HG03159 (cell line): ENCODE data around the gene MTUS2.

ENCODE experiments used
- ATAC-seq: cut with Tn5 transposase; IDR thresholded peaks from one replicate; pipeline ENCODE4 v1.9.1; 2021; ENCODE audit warnings: mild to moderate bottlenecking, moderate library complexity; ENCODE audit not compliant: unreplicated experiment

The MTUS2 gene

DNA sequence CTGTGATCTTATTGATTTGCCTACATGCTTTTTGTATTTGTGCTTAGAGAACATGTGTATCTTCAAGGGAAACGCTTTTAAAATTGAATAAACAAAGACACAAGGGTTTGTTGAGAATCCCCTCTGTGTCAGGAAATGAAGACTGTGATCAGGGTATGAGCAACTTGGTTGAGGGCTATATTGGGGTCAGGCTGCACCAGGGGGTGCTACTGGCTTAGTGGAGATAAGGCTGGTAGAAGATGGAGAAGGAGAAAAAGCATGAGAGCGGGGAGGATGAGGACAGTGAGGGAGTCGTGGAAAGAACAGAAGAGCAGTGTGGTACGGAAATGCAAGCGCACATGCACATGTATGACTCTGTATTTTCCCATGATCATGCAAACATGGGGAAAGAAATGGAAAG is 201.6 kb downstream of the MTUS2 start:
- no peak for ATAC-seq

DNA sequence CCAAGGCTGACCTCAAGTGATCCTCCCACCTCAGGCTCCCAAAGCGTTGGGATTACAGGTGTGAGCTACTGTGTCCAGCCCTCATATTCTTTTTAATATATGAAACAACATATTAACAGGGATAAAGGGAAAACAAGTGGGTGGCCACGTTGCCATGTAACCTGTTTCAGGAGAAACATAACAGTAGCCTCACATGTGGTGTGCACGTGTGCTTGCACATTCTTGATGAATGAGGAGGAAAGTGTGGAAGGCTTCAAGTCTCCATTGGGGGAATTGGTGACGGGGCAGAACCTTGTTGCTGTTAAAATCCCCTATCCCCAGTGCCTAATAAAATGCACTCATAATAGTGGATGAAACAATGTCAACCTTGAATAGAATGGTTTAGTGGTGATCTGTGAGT is 202.3 kb downstream of the MTUS2 start:
- no peak for ATAC-seq

DNA sequence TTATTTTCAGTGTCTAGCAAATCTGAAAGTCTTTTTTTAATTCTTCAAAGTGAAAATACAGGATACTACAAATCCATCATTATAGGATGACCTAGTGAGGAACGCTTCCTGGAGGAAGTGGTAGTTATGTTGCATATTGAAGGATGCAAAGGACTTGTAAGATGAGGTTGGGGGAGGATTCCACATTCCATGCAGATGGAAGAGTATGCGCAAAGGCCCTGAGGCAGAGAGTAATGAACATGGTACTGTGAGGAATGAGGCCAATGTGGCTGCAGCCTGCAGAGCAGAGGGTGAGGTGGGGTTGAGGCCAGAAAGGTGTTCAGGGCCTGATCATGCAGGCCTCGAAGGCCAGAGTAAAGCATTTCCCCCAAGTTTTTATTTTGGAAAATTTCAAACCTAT is 202.8 kb downstream of the MTUS2 start:
- ATAC-seq, result no peak

DNA sequence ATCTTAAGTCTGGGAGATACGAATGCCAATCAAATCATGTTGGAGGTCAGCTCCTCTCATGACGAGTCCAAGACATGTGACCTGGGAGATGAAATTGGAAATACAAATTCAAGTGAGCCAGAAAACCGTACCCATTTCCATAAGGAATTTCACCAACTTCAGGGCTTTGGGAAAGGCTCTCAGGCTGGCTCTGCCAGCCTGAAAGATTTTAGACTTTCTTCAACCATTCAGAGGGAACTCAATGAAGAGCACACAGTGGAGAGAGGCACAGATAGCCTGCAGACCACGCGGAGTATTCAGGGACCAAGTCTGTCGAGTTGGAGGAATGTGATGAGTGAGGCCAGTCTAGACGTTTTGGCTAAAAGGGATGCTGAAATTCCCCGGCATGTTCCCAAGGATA is 204.6 kb downstream of the MTUS2 start:
- no peak for ATAC-seq

DNA sequence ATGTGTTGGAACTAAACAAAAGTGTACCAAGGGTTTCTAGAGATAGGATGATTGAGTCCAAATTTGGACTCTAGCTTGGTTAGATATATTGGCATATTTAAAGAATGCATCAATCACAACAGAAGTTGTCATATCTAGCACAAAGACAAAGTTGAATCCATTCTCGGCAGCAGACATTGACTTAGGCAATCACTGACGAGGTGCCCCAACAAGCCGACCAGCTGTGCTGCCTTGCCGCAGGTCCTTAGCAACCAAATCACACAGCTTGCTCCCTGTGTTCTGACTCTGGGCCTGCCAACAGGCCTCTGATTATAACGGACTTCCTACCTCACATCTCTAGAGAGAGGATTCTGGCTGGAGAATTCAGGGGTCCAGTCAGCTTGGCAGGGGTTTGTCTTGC is 208.7 kb downstream of the MTUS2 start:
- ATAC-seq, result no peak

DNA sequence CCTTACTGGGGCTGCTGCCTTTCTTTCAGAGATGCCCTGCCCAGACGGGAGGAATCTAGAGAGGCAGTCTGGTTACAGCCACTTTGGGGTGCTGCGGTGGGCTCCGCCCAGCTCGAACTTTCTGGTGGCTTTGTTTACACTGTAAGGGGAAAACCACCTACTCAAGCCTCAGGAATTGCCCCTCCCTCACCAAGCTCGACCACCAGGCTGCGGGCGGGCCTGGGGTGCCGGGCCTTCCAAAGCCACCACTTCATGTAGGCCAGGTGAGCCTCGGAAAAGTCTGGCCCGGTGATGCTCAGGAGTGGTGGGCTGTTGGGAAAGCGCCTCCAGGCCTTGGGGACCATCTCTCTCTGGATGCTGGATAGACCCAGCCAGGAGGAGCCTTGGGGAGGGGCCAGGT is 218.6 kb downstream of the MTUS2 start:
- ATAC-seq, result no peak

DNA sequence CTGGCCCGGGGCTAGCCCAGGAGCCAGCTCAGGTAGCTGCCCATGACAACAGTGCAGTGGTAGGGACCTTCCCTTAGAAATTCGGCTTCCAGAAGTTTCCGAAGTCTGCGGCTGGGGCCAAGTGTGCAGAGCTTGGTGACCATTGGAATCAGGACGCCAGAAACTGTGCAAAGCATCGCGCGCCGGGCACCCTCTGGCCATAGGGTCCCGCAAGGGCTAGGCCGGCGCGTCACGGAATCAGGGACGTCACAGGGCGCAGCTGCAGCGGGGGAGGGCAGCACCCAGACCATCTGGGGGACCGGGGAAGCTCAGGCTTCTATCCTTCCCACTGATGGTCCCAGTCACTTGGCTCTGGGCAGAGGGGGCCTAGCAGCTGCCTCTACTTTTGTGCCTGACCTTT is 219.1 kb downstream of the MTUS2 start:
- ATAC-seq, result no peak

DNA sequence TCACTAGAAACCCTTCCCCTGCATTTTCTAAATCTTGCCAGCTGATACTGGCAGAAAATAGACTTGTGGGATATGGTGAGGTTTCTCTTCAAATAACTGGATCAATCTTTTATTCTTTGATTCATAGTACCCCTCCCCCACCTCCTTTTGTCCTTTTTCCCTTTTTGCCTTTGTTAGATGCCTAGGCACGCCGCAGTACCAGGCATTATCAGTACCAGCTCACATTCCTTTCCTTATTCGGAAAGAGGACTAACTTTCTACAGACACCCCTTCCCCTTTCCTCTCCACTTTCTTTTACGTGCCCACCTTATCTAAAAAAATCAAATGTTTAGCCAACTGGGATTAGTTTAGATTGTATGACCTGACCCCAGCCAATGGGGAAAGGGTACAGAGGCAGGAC is 226.4 kb downstream of the MTUS2 start:
- no peak for ATAC-seq

DNA sequence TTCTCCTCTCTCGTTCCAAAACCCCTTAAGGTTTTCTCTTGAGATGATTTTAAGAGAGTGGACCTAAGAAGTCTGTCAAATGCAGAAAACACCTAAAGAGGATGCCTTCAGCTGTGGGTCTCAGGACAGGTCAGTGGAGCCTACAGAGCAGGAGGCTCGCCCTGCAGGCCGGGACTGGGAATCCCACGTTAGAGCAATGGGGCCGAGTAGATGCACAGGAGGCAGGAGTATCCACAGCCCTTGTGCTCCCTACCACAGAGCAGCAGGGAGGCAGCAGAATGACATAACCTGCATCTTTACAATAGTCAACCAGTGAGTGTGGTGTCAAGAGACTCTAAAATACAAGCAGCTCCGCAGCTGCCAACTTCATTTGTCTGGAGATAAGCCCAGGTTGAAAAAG is 229.4 kb downstream of the MTUS2 start:
- ATAC-seq, result no peak

DNA sequence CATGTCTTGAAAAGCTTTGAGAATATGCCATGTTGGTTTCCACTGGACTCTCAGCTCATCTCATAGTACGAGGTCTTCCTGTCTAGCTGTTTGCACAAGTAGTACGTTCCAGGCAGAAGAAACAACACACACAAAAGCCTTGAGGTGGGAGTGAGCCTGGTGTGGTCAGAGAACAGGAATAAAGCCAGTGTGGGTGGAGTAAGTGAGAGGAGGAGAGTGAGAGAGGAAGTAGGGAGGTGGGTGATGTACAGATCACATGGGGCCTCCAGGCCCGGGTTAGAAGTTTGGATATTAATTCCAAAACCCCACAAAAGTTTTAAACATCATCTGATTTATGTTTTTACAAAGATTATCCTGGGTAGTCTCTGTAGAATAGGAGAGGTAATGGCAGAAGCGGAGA is 230.6 kb downstream of the MTUS2 start:
- no peak for ATAC-seq

DNA sequence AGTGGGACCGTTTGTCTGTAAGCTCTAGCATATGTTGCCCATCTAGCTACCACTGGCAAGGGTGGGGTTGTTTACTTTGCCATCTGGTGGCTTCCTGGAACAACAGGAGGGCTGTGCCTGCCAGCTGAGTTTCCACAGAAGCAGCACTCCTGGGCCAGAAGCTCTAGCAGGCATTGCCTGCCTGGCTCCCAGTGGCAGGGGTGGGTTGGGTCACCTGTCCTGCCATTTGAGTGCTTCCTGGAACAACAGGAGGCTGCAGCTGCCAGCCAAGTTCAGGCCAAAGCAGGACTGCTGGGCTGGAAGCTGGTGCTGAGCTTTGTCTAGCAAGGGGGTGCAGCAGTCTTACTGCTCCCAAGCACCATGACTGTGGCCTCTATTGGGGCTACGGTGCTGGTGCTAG is 239.7 kb downstream of the MTUS2 start:
- ATAC-seq, result no peak

DNA sequence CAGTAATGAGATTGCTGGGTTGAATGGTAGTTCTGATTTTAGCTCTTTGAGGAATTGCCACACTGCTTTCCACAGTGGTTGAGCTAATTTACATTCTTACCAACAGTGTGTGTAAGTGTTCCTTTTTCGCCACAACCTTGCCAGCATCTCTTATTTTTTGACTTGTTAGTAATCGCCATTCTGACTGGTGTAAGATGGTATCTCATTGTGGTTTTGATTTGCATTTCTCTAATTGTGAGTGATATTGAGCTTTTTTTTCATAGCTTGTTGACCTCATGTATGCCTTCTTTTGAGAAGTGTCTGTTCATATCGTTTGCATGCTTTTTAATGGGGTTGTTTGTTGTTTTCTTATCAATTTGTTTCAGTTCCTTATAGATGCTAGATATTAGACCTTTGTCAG is 245.0 kb downstream of the MTUS2 start:
- ATAC-seq, result no peak

DNA sequence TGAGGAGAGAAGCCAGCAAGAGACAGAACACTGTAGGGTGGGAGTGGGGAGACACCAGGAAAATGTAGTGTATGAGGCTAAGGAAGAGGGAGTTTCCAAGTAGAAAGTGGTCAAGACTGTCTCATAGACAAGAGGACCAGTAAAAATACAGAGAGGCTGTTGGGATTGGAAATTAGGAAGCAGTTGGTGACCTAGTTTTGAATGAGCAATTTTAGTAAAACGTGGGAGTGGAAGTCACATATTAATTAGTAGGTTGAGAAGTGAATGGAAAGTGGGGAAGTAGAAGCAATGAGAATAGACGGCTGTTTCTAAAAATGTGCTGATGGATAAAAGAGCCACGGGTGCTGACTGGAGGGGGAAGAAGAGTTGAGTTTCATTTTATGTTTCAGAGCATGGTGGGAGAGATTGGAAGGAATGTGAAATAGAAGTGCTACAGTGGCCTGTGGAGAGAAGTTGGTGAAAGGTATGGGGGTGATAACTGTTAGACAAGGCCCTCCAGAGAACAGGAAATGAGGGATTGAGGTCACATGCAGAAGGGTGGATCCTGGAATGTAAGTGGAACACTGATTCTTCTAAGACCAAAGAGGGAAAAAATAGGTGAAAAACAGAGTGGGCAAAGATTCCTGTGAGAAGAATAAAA is 247.3 kb downstream of the MTUS2 start:
- no peak for ATAC-seq

DNA sequence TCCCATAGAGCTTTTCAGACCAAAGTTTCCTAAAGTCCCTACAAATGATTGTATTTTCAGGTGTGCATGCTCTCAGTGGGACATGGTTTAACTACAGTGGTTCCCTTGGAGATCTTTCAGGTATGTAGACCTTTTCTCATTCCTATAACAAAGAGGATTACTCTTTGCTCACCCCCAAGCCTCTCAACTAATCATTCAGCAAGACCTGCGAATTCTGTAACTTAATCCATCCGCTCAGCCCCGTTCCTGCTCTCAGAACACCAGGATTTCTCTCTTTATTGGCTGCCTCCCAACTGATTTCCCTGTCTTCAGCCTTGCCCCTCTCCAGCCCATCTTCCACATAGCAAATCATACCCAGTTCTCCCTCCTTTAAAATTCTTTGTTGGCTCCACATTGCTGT is 253.6 kb downstream of the MTUS2 start:
- no peak for ATAC-seq

DNA sequence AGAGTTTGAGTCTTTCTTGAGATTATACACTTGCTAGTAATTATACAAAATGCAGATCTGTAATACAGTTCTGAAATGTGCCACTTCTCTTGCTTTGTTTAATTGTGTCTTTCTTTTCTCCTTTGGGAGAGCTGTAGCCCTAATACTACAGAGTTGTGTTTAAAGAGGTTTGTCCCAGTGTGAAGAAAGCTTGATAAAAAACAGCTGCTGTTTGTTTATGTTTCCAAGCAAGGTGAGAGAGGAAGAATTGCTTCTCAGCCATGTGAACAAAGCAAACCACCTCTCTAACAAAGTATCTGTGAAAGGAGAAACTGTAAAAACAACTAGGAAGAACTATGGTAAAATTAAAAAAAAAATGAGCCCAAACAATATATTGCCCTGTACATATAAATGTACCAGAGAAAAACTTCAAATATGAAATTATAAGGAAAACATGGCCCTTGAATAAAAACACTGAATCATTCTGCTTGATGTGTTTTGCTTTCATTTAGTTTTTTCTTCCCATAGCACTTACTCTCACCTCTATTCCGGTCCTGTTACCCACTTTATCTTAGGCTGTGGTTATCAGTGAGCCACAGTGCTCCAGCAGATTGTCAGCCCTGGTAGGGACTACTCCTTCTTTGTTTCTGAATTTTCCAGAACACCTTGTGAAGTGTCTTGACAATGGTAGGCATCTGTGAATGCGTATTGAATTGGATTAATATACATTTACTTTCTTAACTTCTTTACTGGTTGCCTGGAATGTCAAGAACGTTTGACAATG is 257.1 kb downstream of the MTUS2 start:
- ATAC-seq, result no peak

DNA sequence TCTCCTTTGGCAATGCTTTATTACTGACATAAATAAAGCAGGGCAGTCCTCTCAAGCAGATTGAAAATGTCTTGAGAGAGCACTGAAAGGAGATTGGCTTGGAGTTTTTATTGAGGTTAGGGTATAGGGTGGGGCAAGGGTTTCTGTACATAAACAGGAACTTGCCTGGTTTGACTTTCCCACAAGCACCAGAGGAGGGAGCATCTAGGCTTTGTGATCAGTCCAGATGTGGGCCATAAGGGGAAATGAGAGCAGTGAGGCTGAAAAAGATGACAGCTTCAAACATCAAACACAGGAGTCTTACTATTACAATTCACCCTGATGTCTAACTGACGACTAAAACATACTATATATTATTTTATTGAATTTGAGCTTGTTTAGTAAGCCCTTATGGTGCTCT is 260.9 kb downstream of the MTUS2 start:
- ATAC-seq, result peak; percentile 74

DNA sequence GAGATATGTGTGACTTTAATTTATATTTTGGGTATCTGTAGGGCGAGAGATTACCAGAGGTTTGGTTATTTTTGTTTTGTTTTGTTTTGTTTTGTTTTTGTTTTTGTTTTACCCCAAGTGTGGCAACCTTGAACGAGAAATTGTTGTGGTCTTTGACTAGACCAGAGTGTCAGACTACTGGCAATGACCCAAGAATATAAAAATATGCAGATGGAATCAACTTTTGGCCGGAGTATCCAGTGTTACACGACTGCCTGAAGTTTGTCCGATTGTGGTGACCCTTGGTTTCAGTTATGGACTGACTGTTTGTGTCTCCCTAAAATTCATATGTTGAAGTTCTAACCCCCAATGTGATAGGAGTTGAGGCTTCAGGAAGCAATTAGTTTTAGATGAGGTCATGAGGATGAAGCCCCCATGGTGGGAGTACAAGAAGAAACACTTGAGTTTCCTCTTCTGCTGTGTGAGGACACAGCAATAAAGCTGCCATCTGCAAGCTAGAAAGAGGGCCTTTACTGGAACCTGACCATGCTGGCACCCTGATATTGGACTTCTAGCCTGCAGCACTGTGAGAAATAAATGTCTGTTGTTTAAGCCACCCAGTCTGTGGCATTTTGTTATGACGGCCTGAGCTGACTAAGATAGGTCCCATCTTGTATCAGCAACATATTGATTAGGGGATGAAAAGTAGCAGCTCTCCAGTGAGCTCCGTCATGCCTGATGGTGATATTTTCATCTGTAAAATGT is 261.7 kb downstream of the MTUS2 start:
- ATAC-seq, result no peak

DNA sequence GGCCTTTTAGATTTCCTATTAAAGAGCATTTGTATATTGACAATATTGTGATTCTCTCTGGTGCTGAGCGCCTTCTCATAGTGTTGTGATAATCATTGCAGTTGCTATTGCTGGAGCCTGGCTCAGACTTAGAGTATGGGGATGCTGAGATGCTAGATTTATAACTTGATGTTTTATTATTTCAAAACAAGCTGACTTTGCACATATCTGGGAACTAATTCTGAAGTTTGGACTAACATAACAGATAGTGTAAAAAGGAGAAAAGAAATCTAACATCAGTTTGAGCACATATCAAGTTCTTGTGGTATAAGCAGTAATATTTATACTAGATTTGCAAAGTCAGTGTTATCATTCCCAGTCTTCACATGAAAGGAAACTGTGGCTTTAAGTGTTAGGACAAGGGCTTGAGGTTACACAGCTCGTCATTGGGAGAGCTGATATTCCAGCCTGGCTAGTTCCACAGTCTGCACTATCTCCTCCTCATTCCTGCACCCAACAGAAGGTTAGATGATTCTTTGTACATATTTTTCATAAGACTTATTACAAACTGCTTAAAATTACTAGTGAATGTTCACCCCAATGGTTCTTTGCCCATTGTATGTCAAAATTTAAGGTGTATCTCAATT is 279.8 kb downstream of the MTUS2 start:
- no peak for ATAC-seq

DNA sequence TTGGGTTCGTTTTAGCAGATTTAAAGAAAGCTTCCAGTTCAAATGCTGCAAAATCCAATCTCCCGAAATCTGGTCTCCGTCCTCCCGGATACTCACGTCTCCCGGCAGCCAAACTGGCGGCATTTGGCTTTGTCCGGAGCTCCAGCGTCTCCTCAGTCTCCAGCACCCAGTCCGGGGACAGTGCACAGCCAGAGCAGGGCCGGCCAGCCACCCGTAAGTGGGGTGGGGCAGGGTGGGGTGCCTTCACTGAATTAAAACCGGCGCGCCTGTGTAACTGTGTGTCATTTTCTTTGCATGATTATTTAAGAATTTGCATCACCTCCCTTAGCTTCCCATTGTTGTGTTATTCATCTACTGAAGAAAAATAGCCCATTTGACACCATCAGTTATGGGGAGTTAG is 280.6 kb downstream of the MTUS2 start:
- ATAC-seq, result no peak

DNA sequence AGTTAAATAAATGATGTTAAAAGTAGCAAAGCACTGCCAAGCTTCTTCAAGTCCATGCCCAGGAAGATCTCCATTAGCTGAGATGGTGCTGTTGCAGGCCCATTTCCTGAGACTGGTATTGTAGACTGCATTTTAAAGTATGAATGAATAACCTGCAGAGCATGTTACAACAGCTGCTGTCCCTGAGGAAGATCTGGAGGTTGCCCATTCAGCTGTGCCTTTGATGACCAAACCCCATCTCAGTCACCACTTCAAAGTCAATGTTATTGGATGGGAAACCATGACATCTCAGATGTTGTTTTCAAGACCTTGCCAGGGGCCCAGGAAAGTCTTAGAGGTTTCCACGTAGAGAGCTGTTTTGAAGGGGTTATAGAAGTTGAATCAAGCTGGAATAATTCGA is 281.3 kb downstream of the MTUS2 start:
- ATAC-seq, result no peak

DNA sequence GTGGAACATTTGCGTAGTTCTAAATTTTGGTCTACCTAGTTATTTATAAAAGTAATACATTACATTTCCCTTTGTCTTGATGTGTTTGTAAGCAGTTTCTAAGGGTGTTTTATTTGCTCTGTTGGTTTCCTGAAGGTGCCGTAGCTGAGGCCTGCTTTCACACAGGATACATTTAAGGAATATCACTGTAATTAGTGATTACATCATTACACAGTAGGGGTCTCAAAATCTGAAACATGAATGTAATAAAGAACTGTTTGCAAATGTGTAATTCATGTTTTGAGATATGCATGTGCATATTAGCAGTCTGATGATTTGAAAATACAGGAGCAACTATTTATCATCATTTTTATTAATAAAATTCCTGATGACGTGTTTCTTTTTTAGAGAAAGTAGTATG is 281.8 kb downstream of the MTUS2 start:
- ATAC-seq, result no peak
